Measurements from ENCODE around the gene CLASRP.

Gene CLASRP

GRCh38 chr19:45061965-45062364, 23.1 kb downstream of the CLASRP start:
- no peak for DNase-seq

- DNase-seq = no peak
These were observed 25.3 kb downstream of the CLASRP start for GRCh38 chr19:45063851-45064801.

- no peak for DNase-seq
These were observed 28.2 kb downstream of the CLASRP start for GRCh38 chr19:45066921-45067661.

- no peak for DNase-seq
These were observed 29.2 kb downstream of the CLASRP start for GRCh38 chr19:45068041-45068440.

GRCh38 chr19:45069056-45069455, 30.2 kb downstream of the CLASRP start:
- no peak for DNase-seq

- DNase-seq = no peak
These were observed 31.4 kb downstream of the CLASRP start for GRCh38 chr19:45070214-45070613.

GRCh38 chr19:45070861-45071544, 32.2 kb downstream of the CLASRP start:
- no peak for DNase-seq

- no peak for DNase-seq
These were observed 32.7 kb downstream of the CLASRP start for GRCh38 chr19:45071545-45071938.

- DNase-seq = no peak
These were observed 33.3 kb downstream of the CLASRP start for GRCh38 chr19:45071969-45072790.

GRCh38 chr19:45074744-45075300, 36.0 kb downstream of the CLASRP start:
- DNase-seq = no peak

- peak; percentile 32 for DNase-seq
These were observed 36.6 kb downstream of the CLASRP start for GRCh38 chr19:45075301-45076028.

- DNase-seq = peak; percentile 59
These were observed 37.4 kb downstream of the CLASRP start, which contains the start of gene ZNF296 for GRCh38 chr19:45076029-45076850. ZNF296 (minus strand) TSS chr19:45076478; CDS start chr19:45076373, 105 bp downstream.

GRCh38 chr19:45076851-45077730, 38.2 kb downstream of the CLASRP start:
- DNase-seq = no peak

- no peak for DNase-seq
These were observed 39.7 kb downstream of the CLASRP start for GRCh38 chr19:45078390-45079062.

GRCh38 chr19:45079063-45079910, 40.4 kb downstream of the CLASRP start, which contains the start of gene GEMIN7:
GEMIN7 (plus strand) TSS chr19:45079260; CDS start chr19:45090115, 10,855 bp downstream.
- peak; percentile 89 for DNase-seq

GRCh38 chr19:45079911-45080370, 41.1 kb downstream of the CLASRP start:
- DNase-seq = no peak

GRCh38 chr19:45082170-45082569, 43.3 kb downstream of the CLASRP start:
- DNase-seq = no peak
